ENCODE measurements around the gene SYT6.

- TF ChIP-seq POLR2A (IDR thresholded peaks at IDR 0.05) (no peak), EP300 (IDR thresholded peaks at IDR 0.05) (no peak)
Observed at GRCh38 chr1:114063544-114063943, 90.1 kb downstream of the SYT6 start.

All from gastroesophageal sphincter (tissue), 2 donors.